Measurements from ENCODE around the gene TRAIP.
A peak's percentile ranks its signal among the peaks of the same experiment; 100 is the strongest.

The TRAIP gene

GRCh38 chr3:49790626-49791411 lies 65.5 kb downstream of the TRAIP start:
- peaks cover 5% of the 10 kb centered on the region for H3K4me1 ChIP-seq
- no peaks in the 10 kb centered on the region for H3K9me3 ChIP-seq (ENCODE audit: control insufficient read depth, low read length)
- no peak overlapping the region for H3K27ac ChIP-seq
- no peak overlapping the region for H3K4me3 ChIP-seq (ENCODE audit: low read depth, low read length)
- H3K36me3 ChIP-seq (ENCODE audit: control insufficient read depth, insufficient read depth, low read length), result no peaks in the 10 kb centered on the region
- no peak overlapping the region for H3K9ac ChIP-seq
- no peak overlapping the region for H2AFZ ChIP-seq
- TF ChIP-seq CTCF (IDR thresholded peaks at IDR 0.05), result no peak
- H3K79me2 ChIP-seq, result peaks cover 2% of the 10 kb centered on the region
- no peaks in the 10 kb centered on the region for H3K27me3 ChIP-seq (ENCODE audit: control insufficient read depth, insufficient read depth, low read length)
- no peak overlapping the region for H3K4me2 ChIP-seq (ENCODE audit: low read length)

- TF ChIP-seq CTCF (IDR thresholded peaks at IDR 0.05), result no peak
- peaks cover 20% of the 10 kb centered on the region for H3K79me2 ChIP-seq
- H3K9ac ChIP-seq, result no peak overlapping the region
- no peaks in the 10 kb centered on the region for H3K36me3 ChIP-seq (ENCODE audit: control insufficient read depth, insufficient read depth, low read length)
- H3K4me3 ChIP-seq (ENCODE audit: low read depth, low read length), result no peak overlapping the region
- H3K27ac ChIP-seq, result no peak overlapping the region
- H3K27me3 ChIP-seq (ENCODE audit: control insufficient read depth, insufficient read depth, low read length), result no peaks in the 10 kb centered on the region
- H2AFZ ChIP-seq, result no peak overlapping the region
- H3K9me3 ChIP-seq (ENCODE audit: control insufficient read depth, low read length), result no peaks in the 10 kb centered on the region
- peaks cover 12% of the 10 kb centered on the region for H3K4me1 ChIP-seq
- H3K4me2 ChIP-seq (ENCODE audit: low read length), result no peak overlapping the region
These were observed 68.3 kb downstream of the TRAIP start for GRCh38 chr3:49788056-49788455.

GRCh38 chr3:49787536-49787935 lies 68.8 kb downstream of the TRAIP start:
- Histone ChIP-seq H3K27ac (peak overlapping the region; percentile 86), H3K4me2 (ENCODE audit: low read length) (peak overlapping the region; percentile 91), H3K79me2 (peaks cover 23% of the 10 kb centered on the region), H3K27me3 (ENCODE audit: control insufficient read depth, insufficient read depth, low read length) (no peaks in the 10 kb centered on the region), H3K9me3 (ENCODE audit: control insufficient read depth, low read length) (no peaks in the 10 kb centered on the region), H3K4me3 (ENCODE audit: low read depth, low read length) (no peak overlapping the region), H3K36me3 (ENCODE audit: control insufficient read depth, insufficient read depth, low read length) (no peaks in the 10 kb centered on the region), H3K4me1 (peaks cover 12% of the 10 kb centered on the region), H2AFZ (peak overlapping the region; percentile 99), H3K9ac (no peak overlapping the region)
- no peak for TF ChIP-seq CTCF (IDR thresholded peaks at IDR 0.05)

- H2AFZ ChIP-seq, result peak overlapping the region; percentile 99
- H3K79me2 ChIP-seq, result peaks cover 27% of the 10 kb centered on the region
- H3K9me3 ChIP-seq (ENCODE audit: control insufficient read depth, low read length), result no peaks in the 10 kb centered on the region
- H3K4me1 ChIP-seq, result peaks cover 12% of the 10 kb centered on the region
- H3K4me2 ChIP-seq (ENCODE audit: low read length), result peak overlapping the region; percentile 91
- no peaks in the 10 kb centered on the region for H3K36me3 ChIP-seq (ENCODE audit: control insufficient read depth, insufficient read depth, low read length)
- peak overlapping the region; percentile 86 for H3K27ac ChIP-seq
- H3K27me3 ChIP-seq (ENCODE audit: control insufficient read depth, insufficient read depth, low read length), result no peaks in the 10 kb centered on the region
- H3K9ac ChIP-seq, result no peak overlapping the region
- TF ChIP-seq CTCF (IDR thresholded peaks at IDR 0.05), result no peak
- peak overlapping the region; percentile 98 for H3K4me3 ChIP-seq (ENCODE audit: low read depth, low read length)
These were observed 69.2 kb downstream of the TRAIP start for GRCh38 chr3:49787182-49787464.

Data from parathyroid adenoma (tissue), 2 donors.